GM21786 (cell line): ENCODE results near the gene NTRK2.

Experiments
- ATAC-seq: cut with Tn5 transposase; IDR thresholded peaks from one replicate; pipeline ENCODE4 v1.9.1; 2021; ENCODE audit not compliant: unreplicated experiment

NTRK2 gene

GRCh38 chr9:84926793-84927192, 257.3 kb downstream of the NTRK2 start:
- no peak for ATAC-seq

GRCh38 chr9:84928419-84928818, 258.9 kb downstream of the NTRK2 start:
- no peak for ATAC-seq

GRCh38 chr9:84929068-84929467, 259.5 kb downstream of the NTRK2 start:
- ATAC-seq: no peak

- no peak for ATAC-seq
These were observed 263.5 kb downstream of the NTRK2 start for GRCh38 chr9:84932915-84933527.

GRCh38 chr9:84935528-84936117, 266.1 kb downstream of the NTRK2 start:
- ATAC-seq: no peak

GRCh38 chr9:84937180-84937579, 267.7 kb downstream of the NTRK2 start:
- ATAC-seq: no peak

- ATAC-seq: no peak
These were observed 268.1 kb downstream of the NTRK2 start for GRCh38 chr9:84937581-84937980.

- no peak for ATAC-seq
These were observed 270.2 kb downstream of the NTRK2 start for GRCh38 chr9:84939774-84940173.

- ATAC-seq: no peak
These were observed 270.8 kb downstream of the NTRK2 start for GRCh38 chr9:84940294-84940693.

- no peak for ATAC-seq
These were observed 272.3 kb downstream of the NTRK2 start for GRCh38 chr9:84941792-84942191.

GRCh38 chr9:84943482-84944050, 274.0 kb downstream of the NTRK2 start:
- no peak for ATAC-seq

GRCh38 chr9:84945878-84946538, 276.5 kb downstream of the NTRK2 start:
- no peak for ATAC-seq

GRCh38 chr9:84947412-84947972, 278.0 kb downstream of the NTRK2 start:
- ATAC-seq: no peak

GRCh38 chr9:84949258-84949657, 279.7 kb downstream of the NTRK2 start:
- ATAC-seq: no peak

GRCh38 chr9:84949971-84950370, 280.4 kb downstream of the NTRK2 start:
- no peak for ATAC-seq

- no peak for ATAC-seq
These were observed 281.6 kb downstream of the NTRK2 start for GRCh38 chr9:84950879-84951811.

GRCh38 chr9:84953252-84953773, 283.8 kb downstream of the NTRK2 start:
- no peak for ATAC-seq

GRCh38 chr9:84953797-84954705, 284.5 kb downstream of the NTRK2 start:
- ATAC-seq: peak; percentile 98

- ATAC-seq: no peak
These were observed 285.6 kb downstream of the NTRK2 start for GRCh38 chr9:84955155-84955554.
